AG09319 (cell line): ENCODE measurements around the gene TBC1D7.

ENCODE experiments used
- DNase-seq: peaks from one replicate; pipeline ENCODE4 v3.0.0-alpha.2; 2010; ENCODE audit warnings: low read depth; ENCODE audit errors: extremely low read depth
- CTCF ChIP-seq: IDR thresholded peaks from 2 replicates; pipeline ENCODE4 v1.5.1; 2011; ENCODE audit warnings: low read depth, mild to moderate bottlenecking, inconsistent platforms, low read length, moderate library complexity

TBC1D7 gene

GRCh38 chr6:13299403-13299821 lies 28.9 kb downstream of the TBC1D7 start:
- TF ChIP-seq CTCF: no peak
- no peak for DNase-seq

GRCh38 chr6:13298446-13298845 lies 29.9 kb downstream of the TBC1D7 start:
- DNase-seq: no peak
- TF ChIP-seq CTCF: no peak

- TF ChIP-seq CTCF: no peak
- no peak for DNase-seq
Observed at GRCh38 chr6:13297391-13297790, 30.9 kb downstream of the TBC1D7 start.

GRCh38 chr6:13296536-13296997 lies 31.8 kb downstream of the TBC1D7 start:
- no peak for TF ChIP-seq CTCF
- DNase-seq: no peak

- no peak for DNase-seq
- no peak for TF ChIP-seq CTCF
Observed at GRCh38 chr6:13295576-13295975, 32.8 kb downstream of the TBC1D7 start.

GRCh38 chr6:13294499-13295069 lies 33.8 kb downstream of the TBC1D7 start:
- DNase-seq: no peak
- no peak for TF ChIP-seq CTCF

GRCh38 chr6:13292774-13293173 lies 35.6 kb downstream of the TBC1D7 start:
- DNase-seq: no peak
- TF ChIP-seq CTCF: no peak
